GM19239 (cell line): ENCODE results near the gene SLC7A5.
"Not testable (repeated sequence)": the region's sequence is repeated elsewhere in the genome, so short reads cannot be mapped to it uniquely, and the experiment has no call there.

Source experiments
- DNase-seq: peaks from one replicate; pipeline ENCODE4 v3.0.0; 2011; ENCODE audit warnings: low spot score; ENCODE audit not compliant: insufficient read length
- FAIRE-seq: peaks from 2 replicates; lab custom pipeline; 2011; peaks lifted over from hg19 to GRCh38; lab: Jason Lieb, UNC

SLC7A5 gene

GRCh38 chr16:87869061-87869878 is at the start of gene SLC7A5:
TSS of gene SLC7A5 (minus strand) at chr16:87869507. CDS start at chr16:87869422, 85 bp downstream.
- not testable (repeated sequence) for DNase-seq, FAIRE-seq

DNA sequence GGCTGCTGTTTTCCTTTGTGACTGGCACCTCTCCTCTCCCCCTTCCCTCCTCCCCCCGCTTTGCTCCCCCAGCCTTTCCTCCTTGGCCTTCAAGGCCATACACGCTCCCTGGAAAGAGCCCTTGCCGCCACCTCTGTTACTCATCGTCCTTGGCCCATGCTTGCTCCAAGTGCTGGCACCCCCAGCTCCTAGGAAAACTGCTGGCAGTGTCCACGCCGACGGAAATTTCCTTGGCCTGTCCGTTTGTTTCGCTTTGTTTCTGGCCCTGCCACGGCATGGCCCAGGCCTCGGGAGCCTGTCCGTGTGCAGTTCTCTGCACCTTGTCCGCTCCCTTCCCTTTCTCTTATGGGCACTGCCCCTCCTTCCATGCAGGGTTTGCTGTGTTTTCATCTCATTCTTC is 49.0 kb upstream of the SLC7A5 start:
- no peak for DNase-seq

DNA sequence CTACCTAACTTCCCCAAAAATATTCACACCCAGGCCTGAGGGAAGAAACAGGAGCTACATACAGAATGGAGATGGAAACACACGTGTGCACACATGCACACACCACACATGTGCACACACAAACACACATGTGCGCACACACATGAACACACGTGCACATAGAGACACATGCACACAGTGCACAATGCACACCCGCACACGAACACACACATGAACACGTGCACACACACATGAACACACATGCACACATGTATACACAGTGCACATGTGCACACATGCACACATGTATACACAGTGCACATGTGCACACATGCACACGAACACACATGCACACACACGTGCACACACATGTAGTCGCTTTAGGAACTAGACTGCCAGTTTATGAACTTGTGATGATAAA is 48.2 kb upstream of the SLC7A5 start:
- FAIRE-seq: peak; percentile 51
- no peak for DNase-seq

More for the DNA sequence above, 49.0 kb upstream of the SLC7A5 start:
- FAIRE-seq: no peak

GRCh38 chr16:87914812-87915211 is 45.5 kb upstream of the SLC7A5 start:
- DNase-seq (no peak), FAIRE-seq (no peak)

DNA sequence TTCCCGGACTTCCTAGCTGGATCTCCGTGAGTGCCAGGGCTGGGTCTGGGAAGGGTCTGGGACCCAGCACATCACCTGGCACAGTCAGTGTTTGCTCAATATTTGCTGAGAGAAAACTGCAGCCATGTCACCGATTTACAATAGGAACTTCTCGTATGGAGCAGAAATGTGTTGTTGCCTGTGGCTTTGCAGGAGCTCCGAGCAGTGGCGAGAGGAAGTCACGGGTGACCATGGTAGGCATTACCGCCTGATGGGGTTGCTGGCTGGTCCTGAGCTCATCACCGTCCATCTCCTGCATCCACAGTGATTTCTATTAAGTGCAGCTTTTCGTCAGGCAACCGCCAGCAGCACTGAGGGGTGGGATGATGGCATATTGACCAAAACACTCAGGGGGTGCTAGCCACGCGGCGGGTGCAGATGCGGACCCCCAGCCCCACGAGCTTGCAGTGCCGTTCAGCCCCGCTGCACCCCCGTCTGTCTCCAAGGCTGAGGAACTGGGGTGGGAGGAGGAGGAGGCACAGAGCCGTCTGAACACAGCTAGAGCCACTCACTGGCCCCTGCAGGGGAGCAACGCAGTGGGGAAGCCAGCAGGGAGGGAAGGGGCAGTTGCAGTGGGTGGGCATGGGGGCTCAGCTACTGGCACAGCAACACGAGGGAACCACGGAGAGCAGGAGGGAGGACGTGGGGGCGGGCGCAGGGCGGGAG is 44.9 kb upstream of the SLC7A5 start:
- not testable (repeated sequence) for DNase-seq

GRCh38 chr16:87912691-87913090 is 43.4 kb upstream of the SLC7A5 start:
- FAIRE-seq: not testable (repeated sequence)

More for the DNA sequence above, 44.9 kb upstream of the SLC7A5 start:
- not testable (repeated sequence) for FAIRE-seq

DNA sequence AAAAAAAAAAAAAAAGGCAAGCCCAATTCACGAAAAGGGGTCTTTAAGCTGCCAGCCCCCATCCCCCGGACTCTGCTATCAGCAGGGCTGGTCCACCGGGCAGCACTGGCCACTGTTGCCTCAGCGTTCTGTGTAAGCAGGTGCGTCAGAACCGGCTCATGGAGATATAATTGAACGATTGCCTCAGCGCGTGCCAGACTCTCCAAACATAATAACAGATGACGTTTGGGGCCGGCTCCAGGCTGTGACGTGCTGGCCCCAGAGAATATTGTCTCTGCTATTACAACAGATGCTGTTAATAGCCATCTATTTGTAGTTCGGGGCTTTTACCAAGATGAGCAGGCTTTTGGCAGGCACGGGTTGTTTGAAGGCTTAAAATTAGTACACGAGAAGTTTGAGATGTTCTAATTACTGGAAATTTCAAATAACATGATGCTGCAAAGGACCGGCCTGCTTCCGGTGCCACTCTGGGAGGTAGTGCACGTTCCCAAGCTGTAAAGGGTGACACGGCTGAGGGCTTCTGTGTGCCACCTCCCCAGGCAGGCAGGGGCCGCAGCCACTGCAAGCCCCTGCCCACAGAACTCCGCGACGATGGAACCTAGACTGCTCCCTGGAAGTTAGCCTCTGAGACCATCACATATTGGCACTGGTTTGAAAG is 41.9 kb upstream of the SLC7A5 start:
- not testable (repeated sequence) for FAIRE-seq, DNase-seq

More at GRCh38 chr16:87912691-87913090, 43.4 kb upstream of the SLC7A5 start:
- not testable (repeated sequence) for DNase-seq

DNA sequence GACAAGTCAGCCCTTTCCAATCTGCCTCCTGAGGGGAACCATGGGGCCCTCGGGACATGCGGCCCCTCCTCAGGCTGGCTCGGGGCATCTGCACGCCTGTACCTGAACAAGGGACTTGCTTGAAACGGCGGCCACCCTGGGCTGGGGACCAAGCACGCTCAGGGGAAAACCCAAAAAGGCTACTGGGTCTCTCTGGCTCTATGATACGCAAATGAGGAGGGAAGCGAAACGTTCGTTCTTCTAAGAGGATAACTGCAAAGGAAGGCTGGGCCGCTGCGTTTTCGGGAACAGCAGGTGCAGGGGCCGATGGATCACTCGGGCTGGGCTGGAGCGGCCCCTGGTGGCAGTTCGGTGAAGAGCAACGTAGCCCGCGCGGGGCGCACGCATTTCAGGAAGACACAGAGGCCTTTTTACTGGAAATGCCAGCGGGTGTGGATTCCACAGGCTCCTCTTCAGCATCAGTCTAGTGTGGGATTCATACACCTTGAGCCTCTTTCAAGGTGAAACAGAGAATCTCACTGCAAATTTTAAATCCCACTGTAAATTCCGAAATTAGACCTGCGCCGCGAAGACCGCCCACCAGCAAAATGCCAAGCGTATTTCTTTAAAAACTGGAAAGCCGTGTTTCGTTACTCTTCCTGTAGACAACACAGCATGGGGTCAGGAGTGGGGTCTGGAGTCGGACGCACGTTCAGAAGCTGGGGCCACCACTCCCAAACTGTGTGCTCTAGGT is 40.1 kb upstream of the SLC7A5 start:
- peak; percentile 98 for FAIRE-seq
- peak; percentile 83 for DNase-seq

GRCh38 chr16:87908101-87908500 is 38.8 kb upstream of the SLC7A5 start:
- DNase-seq, FAIRE-seq: not testable (repeated sequence)

DNA sequence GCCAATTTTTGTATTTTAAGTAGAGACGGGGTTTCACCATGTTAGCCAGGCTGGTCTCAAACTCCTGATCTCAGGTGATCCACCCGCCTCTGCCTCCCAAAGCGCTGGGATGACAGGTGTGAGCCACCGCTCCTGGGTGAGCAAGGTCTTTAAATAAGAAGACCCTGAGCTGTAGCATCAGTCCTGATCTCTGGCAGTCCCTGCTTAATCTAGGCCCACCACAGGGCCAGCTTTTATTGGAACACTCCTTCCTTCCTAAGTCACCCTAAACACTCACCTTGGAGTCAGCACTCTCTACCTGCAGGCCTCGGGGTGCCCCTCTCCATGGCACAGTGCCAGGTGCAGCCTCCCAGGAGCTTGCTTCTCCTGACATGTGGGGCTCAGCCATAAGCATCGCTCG is 36.2 kb upstream of the SLC7A5 start:
- not testable (repeated sequence) for DNase-seq, FAIRE-seq

- not testable (repeated sequence) for DNase-seq, FAIRE-seq
Measured at GRCh38 chr16:87904963-87905362, 35.7 kb upstream of the SLC7A5 start.

GRCh38 chr16:87900489-87900888 is 31.2 kb upstream of the SLC7A5 start:
- not testable (repeated sequence) for DNase-seq, FAIRE-seq

DNA sequence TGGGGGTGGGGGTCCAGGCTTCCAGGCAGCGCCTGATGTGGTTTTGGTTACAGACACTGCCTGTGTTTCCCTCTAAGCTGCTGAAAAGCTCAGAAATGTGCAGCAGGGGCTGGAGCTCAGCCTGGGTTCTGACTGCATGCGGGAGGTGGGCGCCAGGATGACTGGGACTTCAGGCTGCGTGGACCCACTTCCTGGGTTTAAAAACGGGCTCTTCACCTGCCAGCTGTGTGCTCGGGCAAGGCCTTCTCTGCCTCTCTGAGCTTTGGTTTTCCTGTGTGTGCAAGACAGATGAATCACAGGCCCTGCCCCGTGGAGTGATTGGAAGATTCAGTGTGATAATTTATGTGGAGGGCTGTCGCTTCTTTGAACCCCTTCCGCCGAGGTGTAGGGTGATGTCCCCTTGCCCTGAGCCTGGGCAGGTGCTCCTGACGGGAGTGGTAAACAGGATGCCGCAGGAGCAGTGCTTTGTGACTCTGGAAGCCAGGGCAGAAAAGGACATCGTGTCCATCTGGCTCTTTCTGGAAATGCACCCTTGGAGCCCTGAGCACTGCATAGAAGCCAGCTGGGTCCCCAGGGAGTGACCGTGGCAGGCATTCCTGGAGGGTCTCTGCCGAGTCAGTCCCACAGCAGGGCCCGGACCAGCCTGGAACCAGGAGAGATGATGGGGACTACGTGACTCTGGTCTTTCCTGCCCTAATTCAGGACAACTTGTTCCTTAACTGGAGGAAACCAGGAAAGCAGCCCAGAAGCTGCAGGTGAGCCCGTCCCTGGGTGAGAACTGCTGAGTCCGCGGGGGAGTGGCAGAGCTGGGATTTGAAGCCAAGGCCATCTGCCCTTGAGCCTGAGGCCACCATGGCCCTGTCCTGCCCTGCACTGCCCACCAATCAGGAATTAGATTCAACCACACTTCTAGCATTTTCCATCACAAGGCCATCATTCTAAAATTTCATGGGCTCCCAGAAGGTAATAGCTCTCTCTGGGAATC is 28.5 kb upstream of the SLC7A5 start:
- DNase-seq (no peak), FAIRE-seq (no peak)

DNA sequence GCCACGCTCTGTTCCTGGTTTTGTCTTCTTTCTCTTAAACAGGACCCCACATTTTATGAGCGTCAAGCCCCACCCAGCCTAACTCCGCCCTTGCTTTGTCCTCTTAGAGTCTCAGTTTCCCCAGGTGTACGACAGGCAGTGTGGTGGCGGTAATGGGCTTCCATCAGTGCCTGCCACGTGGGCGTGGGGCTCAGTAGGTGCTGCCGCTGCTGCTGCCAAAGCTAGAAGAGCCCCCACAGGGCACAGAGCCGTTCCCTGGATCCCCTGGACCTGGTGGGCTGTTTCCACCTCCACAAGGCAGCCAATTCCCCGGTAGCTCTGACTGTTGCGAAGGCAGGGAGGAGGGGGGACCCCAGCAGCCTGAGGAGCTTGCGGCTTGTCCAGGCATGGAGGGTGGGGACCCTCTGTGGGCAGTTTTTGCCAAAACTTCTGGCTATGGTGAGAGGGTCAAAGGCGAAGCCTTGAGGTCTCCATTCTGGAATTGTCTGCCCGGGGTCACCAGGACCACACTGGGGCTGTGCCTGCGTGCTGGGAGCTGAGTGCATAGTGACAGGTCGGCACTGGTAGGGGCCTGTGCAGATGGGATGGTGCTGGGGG is 27.7 kb upstream of the SLC7A5 start:
- FAIRE-seq, DNase-seq: not testable (repeated sequence)

DNA sequence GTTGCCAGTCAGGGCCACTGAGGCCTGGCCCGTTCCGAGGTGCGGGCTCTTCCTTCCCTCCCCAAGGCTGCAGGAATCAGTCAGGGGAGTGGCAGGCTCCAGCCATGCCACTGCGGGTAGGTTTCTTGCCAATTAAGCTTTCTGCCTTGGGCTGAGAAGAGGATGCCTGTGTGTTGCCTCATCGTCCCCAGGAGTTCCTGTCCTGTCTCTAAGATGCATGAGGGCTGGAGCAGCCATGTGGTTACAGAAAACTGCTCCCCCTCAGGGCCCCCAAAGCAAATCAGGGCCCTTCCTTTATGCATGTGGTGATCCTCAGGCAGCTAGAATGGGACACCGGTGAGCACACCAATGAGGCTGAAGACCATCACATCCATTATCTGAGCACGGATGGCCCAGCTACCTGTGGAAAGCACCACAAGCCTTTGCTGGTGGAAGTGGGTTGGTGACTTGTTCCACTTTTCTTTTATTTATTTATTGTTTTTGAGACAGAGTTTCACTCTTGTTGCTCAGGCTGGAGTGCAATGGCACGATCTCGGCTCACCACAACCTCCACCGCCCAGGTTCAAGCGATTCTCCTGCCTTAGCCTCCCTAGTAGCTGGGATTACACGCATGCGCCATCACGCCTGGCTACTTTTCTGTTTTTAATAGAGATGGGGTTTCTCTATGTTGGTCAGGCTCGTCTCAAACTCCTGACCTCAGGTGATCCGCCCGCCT is 27.0 kb upstream of the SLC7A5 start:
- not testable (repeated sequence) for DNase-seq, FAIRE-seq

DNA sequence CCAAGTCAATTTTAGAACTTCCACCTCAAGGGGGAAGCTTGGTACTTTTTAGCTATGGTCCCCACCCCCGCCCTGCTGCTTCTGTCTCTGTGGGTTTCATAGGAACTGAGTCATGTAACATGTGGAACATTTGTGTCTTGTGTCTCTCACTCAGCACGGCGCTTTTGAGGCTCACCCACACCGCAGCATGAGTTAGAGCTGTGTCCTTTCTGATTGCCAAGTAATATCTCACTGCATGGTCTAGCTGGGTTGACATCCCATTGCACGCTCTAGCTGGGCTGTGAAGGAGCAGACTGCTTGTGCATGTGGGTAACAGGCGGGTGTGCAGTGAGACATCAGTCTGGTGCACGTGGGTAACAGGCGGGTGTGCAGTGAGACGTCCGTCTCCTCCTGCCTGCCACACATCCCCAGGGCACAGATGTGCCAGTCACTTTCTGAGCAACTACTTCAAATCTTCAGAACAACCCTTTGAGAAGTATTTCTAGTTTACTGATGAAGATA is 26.4 kb upstream of the SLC7A5 start:
- DNase-seq (peak; percentile 22), FAIRE-seq (no peak)

GRCh38 chr16:87894005-87894404 is 24.7 kb upstream of the SLC7A5 start:
- FAIRE-seq, DNase-seq: not testable (repeated sequence)
